B cell (primary cell): ENCODE results near the gene POLH. TPM values are rescaled to one million over a fixed set of nuclear protein-coding genes. Genes with fewer than 3 reads are reported as not detected.

Experiments
- ATAC-seq: fragments of 200-7000 bp; cut with Tn5 transposase; one replicate; pipeline ENCODE4 v1.10.0; 2021; ENCODE audit warnings: low read depth, mild to moderate bottlenecking, moderate number of reproducible peaks, moderate library complexity
- CTCF ChIA-PET: fragments of 350-600 bp; sonication (Branson Sonifier 250); formaldehyde crosslinking; loops from one replicate; lab custom pipeline; 2021; ENCODE audit warnings: antibody characterized with exemption, inconsistent platforms; lab: Charles Lee
- POLR2A ChIA-PET: fragments of 350-600 bp; sonication (Branson Sonifier 250); formaldehyde crosslinking; loops from one replicate; lab custom pipeline; 2021; ENCODE audit warnings: antibody characterized with exemption; lab: Charles Lee
- DNase-seq: peaks from one replicate; pipeline ENCODE4 v3.0.0; 2013
- H2AFZ ChIP-seq: 2 replicates; pipeline ENCODE4 v1.6.1; 2012; ENCODE audit warnings: mild to moderate bottlenecking, low read depth, low read length; ENCODE audit not compliant: insufficient read depth, poor library complexity, severe bottlenecking
- H3K27ac ChIP-seq, 2 donors: 1 replicate in 1 of 2; 2 replicates in 1 of 2; pipeline ENCODE4 v1.5.1; 2012 to 2013; ENCODE audit warnings: low read length in 2 of 2, mild to moderate bottlenecking in 2 of 2, moderate library complexity in 1 of 2
- H3K27me3 ChIP-seq, 4 experiments: fragments of 200-600 bp in 1 of 4; sonication (generic) in 1 of 4; replicated peaks in 1 of 4; 1 replicate in 2 of 4; 2 replicates in 2 of 4; pipeline versions ENCODE4 v1.6.1 to v1.7.0; 2013 to 2016; ENCODE audit warnings: low read length in 3 of 4, mild to moderate bottlenecking in 2 of 4, mixed read lengths in 1 of 4, moderate library complexity in 1 of 4; ENCODE audit not compliant: insufficient read depth in 4 of 4, control insufficient read depth in 3 of 4; ENCODE audit errors: control extremely low read depth in 1 of 4
- H3K36me3 ChIP-seq, 2 experiments: replicated peaks in 1 of 2; 1 replicate in 1 of 2; 2 replicates in 1 of 2; pipeline versions ENCODE4 v1.6.1 to v1.7.1; 2013; ENCODE audit warnings: low read length in 1 of 2; ENCODE audit not compliant: insufficient read depth in 2 of 2, control insufficient read depth in 1 of 2; ENCODE audit errors: control extremely low read depth in 1 of 2, extremely low read depth in 1 of 2
- H3K4me1 ChIP-seq, 2 donors: fragments of 200-600 bp in 1 of 2; sonication (generic) in 1 of 2; 1 replicate in 1 of 2; 2 replicates in 1 of 2; pipeline versions ENCODE4 v1.5.1 to v1.6.1; 2013 to 2017; ENCODE audit warnings: low read length in 2 of 2; ENCODE audit not compliant: control insufficient read depth in 2 of 2, insufficient read depth in 2 of 2
- H3K4me2 ChIP-seq: replicated peaks from 2 replicates; pipeline ENCODE3; 2012; ENCODE audit warnings: mild to moderate bottlenecking, low read depth, low read length; ENCODE audit not compliant: poor library complexity, severe bottlenecking
- H3K4me3 ChIP-seq, 5 experiments: fragments of 200-600 bp in 1 of 5; sonication (generic) in 1 of 5; 1 replicate in 3 of 5; 2 replicates in 2 of 5; pipeline versions ENCODE4 v1.5.1 to v1.7.0; 2011 to 2016; ENCODE audit warnings: low read length in 4 of 5, mild to moderate bottlenecking in 4 of 5, low read depth in 2 of 5, control low read depth in 1 of 5, moderate library complexity in 1 of 5; ENCODE audit not compliant: insufficient read depth in 1 of 5; ENCODE audit errors: control extremely low read depth in 1 of 5, extremely low read depth in 1 of 5
- H3K79me2 ChIP-seq: fragments of 200-600 bp; sonication (generic); one replicate; pipeline ENCODE4 v1.6.0; 2016; ENCODE audit warnings: low read length; ENCODE audit not compliant: control insufficient read depth, insufficient read depth
- H3K9ac ChIP-seq: fragments of 200-600 bp; sonication (generic); 2 replicates; pipeline ENCODE4 v1.6.1; 2017; ENCODE audit warnings: mild to moderate bottlenecking, low read length, moderate library complexity
- H3K9me3 ChIP-seq, 3 donors: one replicate each; pipeline versions ENCODE4 v1.6.1 to v1.7.1; 2013; ENCODE audit warnings: low read length in 2 of 3; ENCODE audit not compliant: control insufficient read depth in 2 of 3, insufficient read depth in 1 of 3; ENCODE audit errors: control extremely low read depth in 1 of 3
- H4K20me1 ChIP-seq: 2 replicates; pipeline ENCODE4 v1.6.0; 2012; ENCODE audit warnings: mild to moderate bottlenecking, low read length; ENCODE audit not compliant: insufficient read depth, control insufficient read depth, poor library complexity, severe bottlenecking
- H3K27ac Mint-ChIP-seq: one replicate; pipeline ENCODE4 v1.8.0; 2021; ENCODE audit warnings: mixed read lengths
- H3K27me3 Mint-ChIP-seq: one replicate; pipeline ENCODE4 v1.8.0; 2021; ENCODE audit warnings: mixed read lengths
- H3K4me1 Mint-ChIP-seq: one replicate; pipeline ENCODE4 v1.8.0; 2021; ENCODE audit warnings: mixed read lengths
- H3K4me3 Mint-ChIP-seq: one replicate; pipeline ENCODE4 v1.8.0; 2021; ENCODE audit warnings: mixed read lengths
- H3K9me3 Mint-ChIP-seq: one replicate; pipeline ENCODE4 v1.8.0; 2022; ENCODE audit warnings: mixed read lengths; ENCODE audit not compliant: insufficient read depth
- CTCF ChIP-seq: fragments of 200-600 bp; IDR thresholded peaks from one replicate; pipeline ENCODE4 v1.8.0; 2022; ENCODE audit warnings: antibody characterized with exemption, mild to moderate bottlenecking
- EZH2 ChIP-seq: IDR thresholded peaks from 2 replicates; pipeline ENCODE4 v1.6.1; 2012; ENCODE audit warnings: borderline replicate concordance, low read depth, mild to moderate bottlenecking, moderate library complexity, low read length; ENCODE audit not compliant: insufficient read depth, poor library complexity, severe bottlenecking
- WGBS: methylation state at CpG from one replicate; pipeline ENCODE4 v1.1.5; 2013; ENCODE audit warnings: missing lambda C conversion rate; ENCODE audit not compliant: insufficient coverage; 5-methylcytosine and 5-hydroxymethylcytosine counted together
- intact Hi-C: fragments of 100-400 bp; cut with micrococcal nuclease; formaldehyde crosslinking; loops from one replicate; pipeline ENCODE4 v1.10.0; 2022
- polyA plus RNA-seq: library from polyadenylated mRNA; depleted of rRNA; stranded (reverse); fragments of >200 nt; gene quantifications from 2 replicates; pipeline ENCODE4 v1.2.3, GENCODE V29; 2012
- total RNA-seq, 2 donors: library from RNA; stranded (reverse); fragments of 120-200 nt in 1 of 2; gene quantifications; 1 replicate in 1 of 2; 2 replicates in 1 of 2; pipeline versions ENCODE4 v1.2.3 to v1.2.4, GENCODE V29; 2013 to 2022

Gene POLH
- total and polyA plus RNA-seq, 2 donors (not counting 1 experiment from before 2014, with no cell fraction given): 14.7 to 24.8 TPM

GRCh38 chr6:43609402-43609801 lies 33.4 kb downstream of the POLH start:
- Histone ChIP-seq H3K4me1 (peaks cover 10 to 11% of the 10 kb centered on the region in 2 donors), H3K36me3 (peaks cover 22 to 66% of the 10 kb centered on the region in 2 experiments), H3K27ac (peak overlapping the region in 1 of 2 donors; percentile 34), H3K9me3 (no peaks in the 10 kb centered on the region), H3K4me3 (no peak overlapping the region), H4K20me1 (peaks cover 7% of the 10 kb centered on the region), H3K27me3 (no peaks in the 10 kb centered on the region), H3K4me2 (no peak overlapping the region), H3K9ac (no peak overlapping the region), H3K79me2 (peaks cover 4% of the 10 kb centered on the region), H2AFZ (no peak overlapping the region)
- peaks cover 12% of the 10 kb centered on the region for H3K4me1 Mint-ChIP-seq
- ChIA-PET CTCF (interaction anchor here (1.2 to 4.6 kb wide), 9 partner anchors 10 to 470 kb away, joined by 3 to 32 read pairs (median 7); partner anchors contain the start of genes GTPBP2, POLH and XPO5), POLR2A (no interaction called here)
- no peaks in the 10 kb centered on the region for H3K27me3 Mint-ChIP-seq
- no CpG with 5 or more reads among the region's 1 CpG for WGBS
- DNase-seq: no peak
- no peak overlapping the region for H3K4me3 Mint-ChIP-seq
- no peaks in the 10 kb centered on the region for H3K9me3 Mint-ChIP-seq
- ATAC-seq: no peak
- no peak overlapping the region for H3K27ac Mint-ChIP-seq
- intact Hi-C loops: no loop called here
- no peak for TF ChIP-seq CTCF
- no peak for TF ChIP-seq EZH2

- Mint-ChIP-seq H3K4me3 (no peak overlapping the region), H3K4me1 (peaks cover 12% of the 10 kb centered on the region), H3K9me3 (no peaks in the 10 kb centered on the region), H3K27me3 (no peaks in the 10 kb centered on the region), H3K27ac (no peak overlapping the region)
- Histone ChIP-seq H3K27ac (no peak overlapping the region), H3K9me3 (no peaks in the 10 kb centered on the region), H3K4me1 (peaks cover 10 to 11% of the 10 kb centered on the region in 2 donors), H2AFZ (no peak overlapping the region), H3K27me3 (no peaks in the 10 kb centered on the region), H3K36me3 (peaks cover 17 to 63% of the 10 kb centered on the region in 2 experiments), H3K4me2 (no peak overlapping the region), H3K9ac (no peak overlapping the region), H4K20me1 (peaks cover 7% of the 10 kb centered on the region), H3K79me2 (peaks cover 4% of the 10 kb centered on the region), H3K4me3 (no peak overlapping the region)
- TF ChIP-seq EZH2 (no peak), CTCF (no peak)
- 100% methylated on average over 5 of the region's 5 CpGs for WGBS
- ChIA-PET CTCF (interaction anchor here (0.6 to 1.7 kb wide), 3 partner anchors 9 to 469 kb away, joined by 3 to 6 read pairs (median 3); no protein-coding TSS in a partner anchor), POLR2A (interaction anchor here (0.5 to 0.6 kb wide), 2 partner anchors 23 to 517 kb away, joined by 3 to 4 read pairs; partner anchors contain the start of gene TMEM63B)
- DNase-seq (no peak), ATAC-seq (no peak)
- intact Hi-C loops: no loop called here
These were observed 34.4 kb downstream of the POLH start for GRCh38 chr6:43610431-43610830.
